Measurements from ENCODE around the gene OXER1.

OXER1 gene

GRCh38 chr2:42769583-42770287 is 5.8 kb upstream of the OXER1 start:
- no peak for DNase-seq (ENCODE audit: low spot score)

- DNase-seq (ENCODE audit: low spot score) = no peak
These were observed 4.8 kb upstream of the OXER1 start for GRCh38 chr2:42768706-42769256.

GRCh38 chr2:42767899-42768705 is 4.2 kb upstream of the OXER1 start:
- DNase-seq (ENCODE audit: low spot score) = no peak

GRCh38 chr2:42767080-42767898 is 3.4 kb upstream of the OXER1 start:
- DNase-seq (ENCODE audit: low spot score) = no peak

GRCh38 chr2:42765686-42766085 is 1.8 kb upstream of the OXER1 start:
- DNase-seq (ENCODE audit: low spot score) = no peak

DNA sequence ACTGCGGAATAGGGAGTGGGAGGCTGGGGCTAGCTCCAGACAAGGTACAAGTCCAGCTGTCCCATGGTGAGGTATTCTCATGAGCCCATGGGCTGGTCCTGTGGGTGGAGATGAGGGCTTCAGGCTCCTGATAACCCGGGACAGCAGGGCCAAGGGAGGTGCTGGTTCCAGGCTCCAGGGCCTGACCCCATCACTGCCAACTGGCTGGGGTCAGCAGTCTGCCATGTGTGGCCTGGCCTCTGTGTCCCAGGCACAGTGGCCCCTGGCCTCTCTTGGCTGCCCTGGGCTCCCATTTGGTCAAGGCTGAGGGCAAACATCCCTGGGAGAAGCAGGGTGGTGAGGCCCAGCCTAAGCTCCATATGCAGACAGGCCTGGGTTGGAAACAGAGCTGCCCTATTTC is 966 bp upstream of the OXER1 start:
- DNase-seq (ENCODE audit: low spot score) = no peak

- no peak for DNase-seq (ENCODE audit: low spot score)
These were observed 821 bp downstream of the OXER1 start for GRCh38 chr2:42762823-42763804.

DNA sequence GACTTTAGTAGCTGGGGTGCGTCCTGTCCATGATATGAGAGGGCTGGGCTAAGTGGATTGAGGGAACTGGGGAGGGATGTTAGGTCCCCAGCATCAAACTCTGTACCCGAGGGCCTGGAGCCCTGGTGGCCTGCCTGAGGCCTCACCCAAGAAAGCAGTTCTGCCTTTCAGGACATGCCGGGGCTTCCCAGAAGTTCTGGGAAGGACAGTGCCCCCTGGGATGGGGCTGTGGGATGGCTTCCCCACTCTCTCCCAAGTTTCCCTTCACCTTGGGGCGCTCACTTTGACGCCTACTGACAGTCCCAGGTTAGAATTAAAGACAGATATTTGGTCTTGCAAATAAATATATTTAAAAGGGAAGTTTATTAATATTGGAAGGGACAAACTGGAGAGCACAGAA is 1.8 kb downstream of the OXER1 start:
- no peak for DNase-seq (ENCODE audit: low spot score)

DNA sequence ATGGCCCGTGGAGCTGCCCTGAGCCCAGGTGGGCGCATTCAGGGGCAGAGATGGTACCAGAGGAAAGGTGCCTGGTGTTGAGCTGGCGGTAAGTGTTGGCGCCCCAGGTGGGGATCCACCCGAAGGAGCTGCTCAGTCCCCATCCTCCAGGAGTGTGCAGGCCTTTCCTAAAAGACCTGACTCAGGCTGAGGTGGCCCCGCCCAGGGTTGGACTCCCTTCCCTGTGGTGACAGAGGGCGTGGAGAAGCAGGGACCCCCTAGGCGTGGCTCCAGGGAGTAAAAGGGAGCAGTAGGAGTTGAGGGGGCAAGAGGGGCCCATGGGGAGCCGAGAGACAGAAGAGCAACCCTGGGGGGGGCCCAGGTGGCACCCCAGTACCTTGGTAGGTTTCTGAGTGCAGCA is 2.4 kb downstream of the OXER1 start:
- DNase-seq (ENCODE audit: low spot score) = no peak

DNA sequence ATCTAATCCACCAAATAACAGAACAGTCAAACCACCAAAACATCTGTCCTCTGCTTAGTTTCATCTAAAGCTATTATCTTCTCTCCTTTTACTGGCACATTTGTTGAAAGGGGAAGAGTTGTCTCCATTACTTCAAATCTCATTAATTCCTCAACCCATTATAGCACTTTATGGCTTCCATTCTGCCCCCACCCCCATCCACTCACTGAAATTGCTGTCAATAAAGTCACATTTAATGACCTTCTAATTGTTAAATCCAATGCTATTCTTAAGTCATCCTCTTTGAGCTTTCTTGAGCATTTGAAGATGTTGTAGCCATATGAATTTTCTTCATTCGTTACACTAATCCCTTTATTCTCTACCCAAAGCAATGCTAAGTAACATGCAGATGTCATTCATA is 5.2 kb downstream of the OXER1 start:
- DNase-seq (ENCODE audit: low spot score) = no peak

DNA sequence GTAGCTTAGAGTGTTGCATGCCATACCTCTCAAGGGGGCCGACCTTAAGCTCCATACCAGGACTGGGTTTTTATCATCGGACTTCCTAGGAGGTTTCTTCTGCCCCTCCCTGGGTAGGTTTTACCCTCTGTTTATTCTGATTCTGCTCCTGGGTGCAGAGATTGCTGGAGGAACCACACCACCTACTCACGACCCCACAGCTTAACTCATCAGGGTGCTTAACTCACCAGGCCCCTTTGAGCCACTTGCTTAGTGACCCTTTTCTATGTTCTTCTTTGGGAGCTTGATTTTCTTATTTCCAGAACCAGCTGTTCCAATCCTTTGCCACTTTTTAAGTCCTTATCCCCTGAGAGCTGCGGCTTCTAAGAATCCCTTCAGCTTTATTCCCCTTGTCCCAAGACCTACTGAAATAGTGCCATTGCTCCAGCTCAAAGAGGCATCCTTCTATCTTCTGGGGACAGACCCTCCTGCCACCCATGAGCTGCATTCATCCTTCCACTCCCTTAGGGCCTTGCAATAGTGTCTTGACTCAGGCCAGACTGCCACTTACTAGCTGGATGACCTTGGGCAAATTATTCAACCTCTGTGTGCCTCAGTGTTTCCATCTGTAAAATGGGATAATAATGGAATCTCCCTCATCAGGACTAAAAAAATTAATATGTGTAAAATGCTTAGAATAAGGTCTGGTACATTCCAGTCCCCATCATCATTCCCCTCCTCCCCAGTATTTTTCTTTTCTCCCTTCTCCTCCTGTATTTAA is 5.8 kb downstream of the OXER1 start:
- DNase-seq (ENCODE audit: low spot score) = no peak

- no peak for DNase-seq (ENCODE audit: low spot score)
These were observed 6.9 kb downstream of the OXER1 start for GRCh38 chr2:42756966-42757513.

GRCh38 chr2:42756150-42756775 is 7.7 kb downstream of the OXER1 start:
- DNase-seq (ENCODE audit: low spot score) = no peak

- peak; percentile 66 for DNase-seq (ENCODE audit: low spot score)
These were observed 8.6 kb downstream of the OXER1 start for GRCh38 chr2:42755191-42755880.

- peak; percentile 39 for DNase-seq (ENCODE audit: low spot score)
These were observed 9.2 kb downstream of the OXER1 start for GRCh38 chr2:42754776-42755140.

DNA sequence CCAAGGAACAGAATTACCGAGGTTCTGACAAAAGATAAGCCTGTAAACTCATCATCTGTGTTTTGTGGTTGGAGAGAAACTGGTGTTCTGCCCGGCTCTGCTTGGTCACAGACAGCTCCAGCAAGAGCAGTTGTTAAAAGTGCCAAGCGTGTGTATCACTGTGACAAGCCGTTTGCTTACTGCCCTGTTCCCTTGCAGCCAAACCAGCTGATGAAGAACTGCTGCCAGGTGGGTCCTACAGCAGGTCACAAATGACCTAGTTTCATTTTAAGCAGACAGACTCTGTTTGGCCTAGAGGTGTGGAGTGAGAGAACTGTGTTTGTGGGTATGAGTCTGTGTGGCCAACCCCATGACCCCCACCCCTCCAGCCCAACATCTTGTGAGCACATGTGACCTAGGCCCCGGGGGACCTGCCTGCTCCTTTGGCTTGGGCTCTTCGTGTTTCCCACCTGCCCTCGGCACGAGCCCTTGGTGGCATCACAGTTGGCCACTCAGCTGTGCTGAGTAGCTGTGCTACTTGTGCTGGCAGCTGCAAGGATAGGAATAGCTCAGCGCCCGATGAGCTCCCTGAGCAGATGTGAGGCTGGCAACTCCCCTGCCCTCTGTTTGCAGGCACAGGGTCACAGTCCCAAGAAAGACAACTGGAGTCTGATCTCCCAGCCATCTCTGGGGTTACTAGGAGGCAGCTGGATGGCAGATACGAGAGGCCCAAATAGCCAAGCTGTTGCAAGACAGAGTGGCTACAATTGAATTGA is 9.7 kb downstream of the OXER1 start:
- DNase-seq (ENCODE audit: low spot score) = no peak

DNA sequence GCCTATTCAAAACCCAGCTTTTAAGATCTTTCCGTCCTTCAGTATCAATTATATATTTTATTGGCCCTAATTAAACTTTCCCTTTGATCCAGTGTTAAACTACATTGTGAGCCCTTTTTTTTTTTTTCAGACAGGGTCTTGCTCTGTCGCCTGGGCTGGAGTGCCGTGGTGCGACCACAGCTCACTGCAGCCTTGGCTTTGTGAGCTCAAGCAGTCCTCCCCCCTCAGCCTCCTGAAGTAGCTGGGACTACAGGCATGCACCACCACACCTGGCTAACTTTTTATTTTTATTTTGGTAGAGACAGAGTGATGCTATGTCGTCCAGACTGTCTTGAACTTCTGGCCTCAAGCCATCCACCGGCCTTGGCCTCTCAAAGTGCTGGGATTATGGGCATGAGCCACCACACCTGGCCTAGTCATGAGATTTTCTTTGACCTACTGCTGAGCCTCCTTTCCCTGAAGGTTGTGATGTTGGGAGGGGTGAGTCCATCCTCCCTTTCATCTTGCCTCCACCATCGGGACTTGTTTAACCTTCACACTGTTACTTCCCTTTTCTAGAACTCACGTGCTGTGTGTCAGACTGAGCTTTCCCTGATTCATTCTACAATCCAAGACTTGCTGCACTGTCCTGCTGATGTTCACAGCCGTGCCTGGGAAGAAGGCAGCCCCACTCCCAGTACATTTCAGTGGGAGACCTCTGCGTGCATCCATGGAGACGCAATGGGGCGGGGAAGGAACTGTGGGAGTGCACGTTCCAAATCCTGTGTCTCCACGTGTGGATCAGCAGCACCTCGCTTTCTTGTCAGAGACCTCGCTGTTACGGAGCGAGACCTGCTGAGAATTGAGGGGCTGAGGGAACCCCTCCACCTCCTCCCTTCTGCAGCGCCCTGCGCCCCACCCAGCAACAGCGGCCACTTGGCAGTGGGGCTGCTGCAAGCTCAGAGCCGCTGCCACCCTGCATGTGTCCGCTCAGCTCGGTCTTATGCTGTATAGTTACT is 10.8 kb downstream of the OXER1 start:
- no peak for DNase-seq (ENCODE audit: low spot score)
